AG08396 (cell line): ENCODE results near the gene SNRNP48.

Source experiments
- DNase-seq: peaks from one replicate; pipeline ENCODE4 v3.0.0; 2012; ENCODE audit warnings: low spot score, mixed read lengths

Gene SNRNP48, protein sequence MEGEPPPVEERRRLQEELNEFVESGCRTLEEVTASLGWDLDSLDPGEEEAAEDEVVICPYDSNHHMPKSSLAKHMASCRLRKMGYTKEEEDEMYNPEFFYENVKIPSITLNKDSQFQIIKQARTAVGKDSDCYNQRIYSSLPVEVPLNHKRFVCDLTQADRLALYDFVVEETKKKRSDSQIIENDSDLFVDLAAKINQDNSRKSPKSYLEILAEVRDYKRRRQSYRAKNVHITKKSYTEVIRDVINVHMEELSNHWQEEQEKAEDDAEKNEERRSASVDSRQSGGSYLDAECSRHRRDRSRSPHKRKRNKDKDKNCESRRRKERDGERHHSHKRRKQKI

DNA sequence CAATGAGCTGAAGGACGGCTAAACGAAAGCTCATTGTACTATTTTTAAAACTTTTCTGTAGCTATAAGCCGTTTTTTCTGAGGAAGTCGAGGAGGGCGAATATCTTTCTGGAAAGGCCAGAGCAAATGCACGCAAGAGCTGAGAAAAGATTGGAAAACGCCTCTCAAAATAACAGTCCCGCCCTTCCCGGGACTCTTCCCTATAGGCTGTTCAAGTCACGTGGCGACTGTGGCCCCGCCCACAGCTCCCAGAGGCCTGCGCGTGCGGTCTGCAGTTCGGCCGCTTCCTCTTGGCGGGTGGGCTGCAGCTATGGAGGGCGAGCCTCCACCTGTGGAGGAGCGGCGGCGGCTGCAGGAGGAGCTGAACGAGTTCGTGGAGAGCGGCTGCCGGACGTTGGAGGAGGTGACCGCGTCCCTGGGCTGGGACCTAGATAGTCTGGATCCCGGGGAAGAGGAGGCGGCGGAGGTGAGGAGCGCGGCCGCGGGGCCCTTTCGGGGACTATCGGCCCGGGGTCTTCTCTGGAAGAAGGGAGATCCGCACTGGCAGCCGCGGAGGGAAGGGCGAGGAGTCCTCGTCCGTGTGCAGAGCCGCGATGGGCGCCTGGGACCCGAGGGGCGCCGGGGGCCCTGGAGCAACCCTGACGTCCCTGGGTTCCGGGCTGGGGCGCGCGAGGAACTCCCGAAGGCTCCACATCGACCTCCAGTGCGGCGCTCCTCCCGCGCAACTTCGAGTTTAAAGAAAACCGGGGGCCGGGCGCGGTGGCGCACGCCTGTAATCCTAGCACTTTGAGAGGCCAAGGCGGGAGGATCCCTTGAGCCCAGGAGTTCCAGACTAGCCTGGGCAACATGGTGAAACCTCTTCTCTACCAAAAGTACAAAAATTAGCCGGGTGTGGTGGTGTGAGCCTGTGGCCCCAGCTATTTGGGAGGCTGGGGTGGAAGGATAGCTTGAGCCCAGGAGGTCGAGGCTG, at the start of gene SNRNP48:
SNRNP48 (plus strand) TSS at position 250 of the 969 bp plus-strand sequence; CDS start at position 310, 60 bp downstream.
- DNase-seq = peak; percentile 96

DNA sequence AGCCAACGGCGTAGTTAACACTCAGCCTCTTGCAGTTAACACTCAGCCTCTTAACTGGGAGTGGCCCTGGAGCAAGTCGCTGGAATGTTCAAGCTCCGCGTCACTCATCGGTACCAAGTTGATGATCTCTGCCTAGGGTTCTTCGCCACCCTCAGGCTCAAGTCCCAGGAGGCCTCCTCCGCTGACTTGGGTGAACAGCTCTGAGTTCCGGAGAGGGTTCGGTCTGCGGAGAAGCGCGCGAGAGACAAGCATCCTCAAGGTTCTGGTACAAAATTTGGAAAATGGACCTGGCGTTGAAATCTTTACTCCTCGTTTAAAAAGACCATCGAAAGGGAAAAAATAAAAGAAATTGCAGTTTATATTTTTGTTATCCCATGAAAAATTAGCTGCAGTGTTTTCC, 49.4 kb upstream of the SNRNP48 start:
- DNase-seq = no peak

DNA sequence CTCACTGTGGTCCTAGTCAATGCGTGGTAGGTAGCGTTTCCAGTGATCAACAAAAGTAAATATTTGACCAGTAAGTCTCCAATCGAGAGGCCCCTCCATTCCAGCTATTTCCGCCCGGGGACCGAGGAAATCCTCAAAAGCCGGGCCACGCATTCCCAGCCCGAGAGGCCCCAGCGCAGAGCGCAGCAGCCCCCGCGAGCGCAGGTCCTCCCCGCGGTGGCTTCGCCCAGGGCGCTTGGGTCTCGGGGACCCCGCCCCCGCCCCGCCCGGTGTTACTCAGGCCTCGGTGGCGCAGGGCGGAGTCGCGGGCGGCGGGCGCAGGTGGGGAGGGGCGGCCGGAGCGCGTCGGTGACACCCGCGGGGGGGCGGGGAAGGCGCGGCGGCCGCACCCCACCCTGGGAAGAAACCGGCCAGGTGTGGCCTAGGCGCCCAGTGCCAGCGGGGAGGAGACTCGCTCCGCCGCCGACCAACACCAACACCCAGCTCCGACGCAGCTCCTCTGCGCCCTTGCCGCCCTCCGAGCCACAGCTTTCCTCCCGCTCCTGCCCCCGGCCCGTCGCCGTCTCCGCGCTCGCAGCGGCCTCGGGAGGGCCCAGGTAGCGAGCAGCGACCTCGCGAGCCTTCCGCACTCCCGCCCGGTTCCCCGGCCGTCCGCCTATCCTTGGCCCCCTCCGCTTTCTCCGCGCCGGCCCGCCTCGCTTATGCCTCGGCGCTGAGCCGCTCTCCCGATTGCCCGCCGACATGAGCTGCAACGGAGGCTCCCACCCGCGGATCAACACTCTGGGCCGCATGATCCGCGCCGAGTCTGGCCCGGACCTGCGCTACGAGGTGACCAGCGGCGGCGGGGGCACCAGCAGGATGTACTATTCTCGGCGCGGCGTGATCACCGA, 48.6 kb upstream of the SNRNP48 start, which contains the start of gene DSP:
DSP (plus strand) TSS at position 497 of the 890 bp plus-strand sequence; CDS start at position 742, 245 bp downstream.
- peak; percentile 45 for DNase-seq

DNA sequence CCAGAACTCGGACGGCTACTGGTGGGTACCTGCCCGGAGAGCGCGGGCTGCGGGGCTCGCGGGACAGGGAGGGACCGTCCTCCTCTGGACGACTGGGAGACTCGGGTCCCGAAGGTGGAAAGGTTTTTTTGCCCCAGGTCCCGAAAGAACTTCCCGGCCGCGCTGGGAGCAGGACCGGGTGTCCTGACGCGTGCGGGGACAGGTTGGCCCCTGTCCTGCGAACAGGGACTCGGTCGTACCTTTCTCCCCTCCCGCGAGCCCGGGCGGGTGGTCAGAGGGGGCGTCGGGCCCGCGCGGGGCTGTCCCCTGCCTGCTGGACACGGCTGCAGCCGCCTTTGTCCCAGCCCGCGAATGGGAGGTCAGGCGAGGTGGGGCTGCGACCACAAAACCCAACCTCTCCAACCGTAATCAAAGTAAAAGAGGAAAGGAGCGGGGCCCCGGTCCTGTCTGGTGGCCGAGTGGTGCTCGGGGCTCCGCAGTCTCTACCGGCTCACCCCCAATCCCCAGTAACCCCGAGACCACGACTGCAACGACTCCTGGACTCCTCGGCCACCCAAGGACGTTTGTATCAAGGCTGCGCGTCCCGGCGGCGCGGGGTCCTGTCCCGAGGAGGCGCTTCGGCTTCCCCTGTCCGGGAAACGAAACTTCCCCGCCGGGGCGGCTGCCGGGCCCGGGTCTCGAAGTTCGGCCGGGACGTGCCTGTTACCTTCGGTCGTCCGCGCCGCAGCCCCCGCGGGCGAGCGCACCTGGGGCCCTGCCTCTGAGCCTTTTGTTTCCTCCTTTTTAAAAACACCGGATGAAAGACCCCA, 47.7 kb upstream of the SNRNP48 start:
- peak; percentile 23 for DNase-seq

DNA sequence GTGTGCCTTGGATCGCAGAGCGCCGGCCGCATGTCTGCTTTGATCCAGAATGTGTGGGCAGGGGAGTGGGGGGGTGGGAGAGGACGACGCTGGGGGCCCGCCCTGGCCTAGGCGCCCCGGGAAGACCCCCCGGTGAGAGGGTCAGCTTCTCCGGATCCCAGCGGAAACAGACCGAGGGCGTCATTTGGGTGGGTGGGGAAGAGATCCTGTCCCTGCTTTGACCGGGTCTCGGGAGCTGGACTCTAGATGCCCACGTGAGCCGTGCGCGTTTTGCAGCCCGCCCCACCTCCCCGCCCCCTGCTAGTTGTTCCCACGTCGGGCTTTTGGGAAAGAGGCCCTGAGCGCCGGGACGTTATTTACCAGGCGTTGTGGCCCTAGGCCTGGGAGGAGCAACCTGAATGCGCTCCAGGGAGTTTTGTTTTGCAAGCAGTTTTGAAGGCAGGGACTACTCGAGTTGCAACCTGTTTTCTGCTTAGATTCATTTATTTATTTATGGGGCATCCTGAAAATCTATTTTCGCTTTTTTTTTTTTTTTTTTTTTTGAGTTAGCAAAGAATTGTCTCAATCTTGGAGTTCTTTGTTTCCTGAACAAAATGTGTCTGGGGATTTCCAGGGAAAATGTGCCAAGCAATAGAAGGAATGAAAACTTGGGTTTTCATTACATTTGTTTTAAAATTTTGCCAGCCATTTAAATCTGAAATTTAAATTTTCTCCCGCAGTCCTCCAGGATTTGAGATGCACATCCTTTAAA, 46.9 kb upstream of the SNRNP48 start:
- DNase-seq = peak; percentile 20

DNA sequence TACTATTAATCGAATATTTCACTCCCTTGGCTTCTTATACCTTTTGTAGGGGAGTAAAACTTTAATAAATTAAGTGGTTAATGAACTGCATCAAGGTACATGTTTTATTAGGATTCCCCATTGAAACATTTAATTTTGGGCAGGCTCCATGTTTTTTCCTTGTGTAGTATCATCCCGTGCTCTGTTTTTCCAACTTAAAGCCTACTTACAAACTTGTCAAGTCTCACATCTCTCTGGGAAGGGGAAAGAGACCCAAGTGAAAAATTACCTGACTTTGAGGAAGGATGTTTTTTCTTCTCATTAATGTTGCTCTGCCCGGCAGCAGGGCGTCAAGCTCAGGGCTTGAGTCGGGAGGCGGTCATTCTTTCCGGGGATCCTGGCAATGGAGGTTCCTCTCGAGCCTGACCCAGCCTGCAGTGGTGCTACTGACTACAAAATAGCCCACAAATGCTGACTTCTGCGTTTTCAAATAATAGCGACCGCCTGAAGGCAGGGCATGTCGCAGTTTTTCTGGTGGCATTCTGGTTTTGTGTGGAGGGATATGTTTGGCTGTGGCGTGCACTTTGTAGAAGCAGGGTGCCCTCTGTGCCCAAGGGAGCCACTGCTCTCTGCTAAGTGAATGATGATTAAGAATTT, 46.1 kb upstream of the SNRNP48 start:
- no peak for DNase-seq

DNA sequence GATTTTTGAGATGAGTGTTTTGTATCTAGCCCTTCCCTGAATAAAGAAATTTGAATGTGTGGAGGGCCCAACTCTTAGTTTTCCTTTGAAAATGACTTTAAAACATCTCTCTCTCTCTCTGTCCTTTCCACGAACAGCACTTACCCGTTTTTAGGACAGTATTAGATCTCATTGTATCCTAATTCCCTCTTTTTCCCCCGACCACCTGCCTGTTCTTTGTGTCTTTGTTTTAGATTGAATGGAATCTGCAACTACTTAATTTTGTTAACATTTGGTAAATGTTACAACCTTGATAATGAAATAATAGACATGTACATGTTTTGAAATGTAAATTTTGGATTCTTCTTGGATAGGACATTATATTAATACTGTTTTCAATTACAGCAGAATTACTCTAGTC, 45.4 kb upstream of the SNRNP48 start:
- DNase-seq = no peak

DNA sequence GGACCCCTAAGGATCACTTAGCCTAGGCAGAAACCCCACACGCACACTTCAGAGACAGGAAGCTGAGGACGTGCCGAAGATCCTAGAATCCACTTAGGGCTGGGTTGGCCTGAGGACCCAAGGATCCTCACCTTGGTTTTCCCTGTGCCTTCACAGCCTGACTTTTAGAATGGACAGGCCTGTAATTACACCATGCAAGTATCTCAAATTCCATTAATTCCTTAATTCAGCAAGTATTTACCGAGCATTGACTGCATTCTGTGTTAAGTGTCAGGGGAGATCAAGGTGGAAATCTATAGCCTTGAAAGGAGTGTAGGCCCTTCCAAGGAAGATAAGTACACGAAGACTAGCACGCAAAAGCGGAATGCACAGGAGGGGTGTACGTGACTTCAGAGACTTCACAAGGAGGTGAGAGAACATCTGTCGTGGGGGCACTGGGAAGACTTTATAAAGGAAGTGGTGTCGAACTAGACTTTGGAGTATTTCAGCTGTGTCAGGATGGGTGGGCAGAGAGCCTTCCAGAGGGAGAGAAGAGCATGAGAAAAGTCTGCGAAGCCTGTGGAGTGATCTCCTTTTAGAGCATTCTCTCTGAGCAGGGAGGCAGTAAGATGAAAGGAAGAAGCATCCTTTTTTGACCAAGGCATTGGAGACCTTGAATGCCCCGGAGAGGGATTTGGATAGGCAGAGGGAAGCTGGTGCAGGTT, 44.5 kb upstream of the SNRNP48 start:
- no peak for DNase-seq

DNA sequence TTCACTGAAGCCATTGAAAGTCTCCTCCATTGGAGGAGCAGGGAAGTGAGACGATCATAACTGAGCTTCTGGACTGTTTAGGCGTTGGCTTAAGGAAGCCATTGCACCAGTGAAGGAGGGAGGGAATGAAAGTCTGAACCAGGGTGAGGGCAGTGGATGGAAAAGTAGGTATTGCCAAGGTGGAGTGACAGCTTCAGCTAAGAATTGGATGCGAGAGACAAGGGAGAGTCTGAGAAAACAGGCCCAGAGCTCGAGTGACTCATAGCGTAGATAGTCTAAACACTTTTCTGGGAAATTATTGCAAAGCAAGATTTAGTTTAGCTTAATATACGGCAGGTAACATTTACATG, 44.0 kb upstream of the SNRNP48 start:
- no peak for DNase-seq

DNA sequence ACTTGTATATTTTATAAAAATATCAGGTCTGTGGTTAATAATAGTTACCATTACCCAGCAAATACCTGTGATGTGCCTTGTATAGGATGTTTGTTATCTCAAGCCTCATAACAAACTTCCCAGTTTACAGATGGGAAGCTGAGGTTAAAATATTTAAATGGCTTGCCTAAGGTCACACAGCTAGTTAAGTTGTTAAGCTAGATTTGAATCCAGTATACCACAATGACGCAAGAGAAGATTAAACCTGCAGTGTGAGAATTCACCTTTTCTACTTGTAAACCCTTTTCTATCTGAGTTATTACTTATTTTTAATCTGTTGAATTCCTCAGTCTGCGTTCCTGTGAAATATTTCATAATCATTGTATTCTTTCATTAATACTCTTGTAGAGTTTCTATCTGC, 43.6 kb upstream of the SNRNP48 start:
- DNase-seq = no peak

DNA sequence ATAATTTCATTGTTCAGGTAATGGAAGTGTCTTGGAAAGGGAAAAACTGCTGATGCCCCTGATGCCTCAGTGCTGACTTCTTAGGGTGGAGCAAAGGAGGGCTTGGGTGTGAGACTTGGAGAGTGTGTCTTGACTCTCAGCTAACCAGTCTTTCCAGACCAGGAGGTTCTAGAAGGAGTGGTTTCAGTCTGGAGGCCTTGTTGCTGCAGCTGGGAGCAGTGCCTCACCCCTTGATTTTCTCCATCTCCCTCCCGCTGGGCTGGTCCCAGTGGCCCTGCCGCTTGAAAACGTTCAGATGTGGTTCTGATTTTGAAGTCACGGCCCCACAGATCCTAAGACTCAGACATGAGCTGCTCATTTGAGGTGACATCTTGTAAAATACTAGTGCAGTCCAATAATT, 43.1 kb upstream of the SNRNP48 start:
- DNase-seq = no peak

DNA sequence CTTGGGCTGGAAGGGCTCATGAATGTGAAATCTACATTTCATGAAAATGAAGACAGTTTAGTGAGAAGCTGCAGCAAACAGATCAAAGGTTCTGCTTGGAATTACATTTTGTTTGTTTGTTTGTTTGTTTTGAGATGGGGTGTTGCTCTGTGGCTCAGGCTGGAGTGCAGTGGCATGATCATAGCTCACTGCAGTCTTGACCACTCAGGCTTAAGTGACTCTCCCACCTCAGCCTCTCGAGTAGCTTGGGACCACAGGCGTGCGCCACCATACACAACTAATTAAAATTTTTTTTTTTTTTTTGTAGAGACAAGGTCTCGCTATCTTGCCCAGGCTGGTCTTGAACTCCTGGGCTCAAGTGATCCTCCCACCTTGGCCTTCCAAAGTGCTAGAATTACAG, 42.7 kb upstream of the SNRNP48 start:
- DNase-seq = no peak

DNA sequence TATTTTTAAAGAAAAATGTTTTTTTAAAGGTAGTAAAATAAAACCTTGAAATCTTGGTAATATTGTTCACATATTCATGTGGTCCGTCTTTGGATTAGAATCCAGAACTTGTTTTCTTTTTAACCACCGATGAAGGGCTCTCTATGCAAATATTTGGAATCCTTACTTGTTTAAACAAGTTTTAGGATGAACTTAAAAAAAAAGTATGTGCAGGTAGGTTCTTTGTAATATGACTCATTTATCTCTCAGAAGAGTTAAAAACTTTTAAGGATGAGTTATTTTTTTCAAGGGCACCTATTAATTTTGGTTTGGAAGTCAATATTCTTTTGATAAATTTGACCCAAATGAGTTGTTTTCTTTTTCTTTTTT, 39.6 kb upstream of the SNRNP48 start:
- no peak for DNase-seq

DNA sequence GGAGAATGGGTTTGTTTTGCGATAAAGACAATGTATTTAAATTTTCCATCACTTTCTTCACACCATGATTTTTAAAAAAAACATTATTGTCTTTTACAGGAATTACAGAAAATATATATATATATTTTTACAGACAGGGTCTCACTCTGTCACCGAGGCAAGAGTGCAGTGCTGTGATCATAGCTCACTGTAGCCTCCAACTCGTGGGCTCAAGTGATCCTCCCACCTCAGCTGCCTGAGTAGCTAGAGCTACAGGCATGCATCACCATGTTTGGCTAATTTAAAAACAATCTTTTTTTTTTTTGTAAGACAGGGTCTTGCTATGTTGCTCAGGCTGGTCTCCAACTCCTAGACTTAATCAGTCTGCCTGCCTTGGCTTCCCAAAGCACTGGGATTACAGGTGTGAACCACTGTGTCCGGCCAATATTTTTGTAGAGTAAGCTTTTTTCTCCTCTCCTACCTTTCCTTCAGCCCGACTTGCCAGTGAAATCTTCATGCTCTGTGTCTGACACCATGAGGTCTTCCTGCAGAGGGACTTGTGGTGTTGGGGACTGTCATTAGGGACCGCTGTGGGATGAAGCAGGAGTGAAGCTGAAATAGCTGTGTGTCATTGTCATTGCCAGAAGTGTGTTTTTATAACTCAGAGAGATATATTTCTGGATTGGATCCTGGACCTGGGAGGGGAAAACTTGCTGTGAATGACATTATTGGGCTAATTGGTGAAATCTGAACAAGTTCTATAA, 35.3 kb upstream of the SNRNP48 start:
- DNase-seq = no peak

DNA sequence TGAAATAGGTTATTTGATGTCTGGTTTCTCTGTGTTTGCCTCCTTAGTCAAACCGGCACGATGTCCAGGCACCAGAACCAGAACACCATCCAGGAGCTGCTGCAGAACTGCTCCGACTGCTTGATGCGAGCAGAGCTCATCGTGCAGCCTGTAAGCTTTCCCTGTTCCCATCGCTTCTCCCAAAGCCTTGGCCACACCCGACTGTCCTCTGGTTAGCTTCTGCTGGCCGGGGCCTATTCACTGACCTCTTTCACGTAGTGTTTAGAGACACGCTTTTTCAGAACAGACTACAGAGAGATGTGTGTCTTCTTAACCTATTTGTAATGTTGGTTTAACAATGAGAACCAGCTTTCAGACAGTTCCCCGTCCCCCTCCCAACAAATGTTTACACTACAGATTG, 34.3 kb upstream of the SNRNP48 start:
- no peak for DNase-seq

DNA sequence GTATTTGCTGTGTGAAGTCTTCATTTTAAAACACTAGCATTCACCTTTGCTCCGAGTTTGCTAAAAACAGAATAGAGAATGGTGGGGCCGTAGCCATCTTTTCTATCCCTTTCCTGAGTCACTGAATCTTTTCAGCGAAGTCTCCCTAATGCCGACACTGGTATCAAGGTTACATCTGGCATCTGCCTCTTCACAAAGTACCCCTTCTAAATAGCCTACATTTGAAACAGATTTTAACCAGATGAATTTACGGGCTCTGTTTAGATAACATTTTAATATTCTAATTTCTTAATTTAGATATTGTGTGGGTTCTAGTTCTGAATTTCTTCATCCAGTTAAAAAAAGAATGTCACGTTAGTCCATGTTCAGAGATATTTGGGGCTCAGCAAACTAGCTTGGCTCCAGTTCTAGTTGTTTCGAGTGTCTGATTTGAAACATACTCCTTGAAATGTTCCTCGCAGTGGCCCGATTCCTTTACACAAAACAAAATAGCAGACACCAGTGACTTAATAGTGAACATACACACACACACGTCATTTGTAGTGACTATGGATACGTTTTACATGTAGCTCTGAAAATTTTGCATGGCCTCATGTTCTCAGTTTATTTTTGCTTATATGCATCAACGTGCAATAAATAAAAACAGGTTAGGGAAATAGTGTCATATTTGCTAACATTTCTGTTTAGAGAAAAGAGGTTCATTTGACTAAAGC, 33.4 kb upstream of the SNRNP48 start:
- no peak for DNase-seq

DNA sequence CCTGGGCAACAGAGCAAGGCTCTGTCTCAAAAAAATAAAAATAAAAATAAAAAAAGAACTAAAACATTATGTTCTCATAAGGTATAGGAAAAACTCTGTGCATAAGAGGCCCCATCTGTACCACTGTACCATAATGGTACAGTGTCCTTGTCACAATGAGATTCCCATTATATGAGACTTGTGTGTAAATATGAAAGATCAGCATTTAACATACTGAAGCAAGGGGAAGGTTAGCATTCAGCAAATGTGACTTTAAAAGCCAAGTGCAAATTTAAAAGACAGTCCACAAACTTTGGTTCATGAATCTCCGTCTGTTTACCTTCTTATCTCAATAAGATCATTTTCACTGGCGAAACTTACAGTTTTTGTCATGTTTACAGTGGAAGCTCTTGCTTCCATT, 32.3 kb upstream of the SNRNP48 start:
- DNase-seq = no peak

DNA sequence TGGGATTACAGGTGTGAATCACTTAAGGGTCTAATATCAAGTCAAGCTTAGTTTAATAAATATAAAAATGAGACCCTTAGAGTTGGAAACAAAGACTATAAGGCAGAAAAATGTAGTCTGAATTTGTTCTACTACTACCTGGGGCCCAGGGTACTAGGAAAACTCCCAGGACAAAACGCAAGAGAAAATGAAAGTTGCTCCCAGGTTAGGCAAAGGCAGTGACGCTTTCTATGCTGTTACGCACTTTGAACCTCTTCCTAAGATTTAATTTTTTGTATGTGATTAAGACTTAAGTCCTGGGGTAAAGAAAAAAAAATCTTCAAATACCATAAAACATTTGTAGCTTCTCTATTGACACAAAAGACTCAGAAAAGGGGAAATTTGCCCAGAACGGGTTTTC, 31.2 kb upstream of the SNRNP48 start:
- no peak for DNase-seq
